Epidermal melanocyte (primary cell): ENCODE results near the gene RGS6.

Source experiments
- DNase-seq: peaks from one replicate; pipeline ENCODE4 v3.0.0; 2011; ENCODE audit warnings: low spot score; ENCODE audit not compliant: insufficient read length

The RGS6 gene

GRCh38 chr14:72547999-72548398 is 615.8 kb downstream of the RGS6 start:
- DNase-seq, result no peak

GRCh38 chr14:72549026-72549425 is 616.8 kb downstream of the RGS6 start:
- no peak for DNase-seq

GRCh38 chr14:72549854-72550253 is 617.6 kb downstream of the RGS6 start:
- DNase-seq, result no peak

- DNase-seq, result no peak
Observed at GRCh38 chr14:72550513-72550912, 618.3 kb downstream of the RGS6 start.

- DNase-seq, result no peak
Observed at GRCh38 chr14:72552236-72552635, 620.0 kb downstream of the RGS6 start.

GRCh38 chr14:72553161-72553560 is 620.9 kb downstream of the RGS6 start:
- DNase-seq, result no peak

- no peak for DNase-seq
Observed at GRCh38 chr14:72553656-72554055, 621.4 kb downstream of the RGS6 start.

- no peak for DNase-seq
Observed at GRCh38 chr14:72554401-72554800, 622.2 kb downstream of the RGS6 start.

GRCh38 chr14:72554994-72555608 is 622.9 kb downstream of the RGS6 start:
- no peak for DNase-seq

DNA sequence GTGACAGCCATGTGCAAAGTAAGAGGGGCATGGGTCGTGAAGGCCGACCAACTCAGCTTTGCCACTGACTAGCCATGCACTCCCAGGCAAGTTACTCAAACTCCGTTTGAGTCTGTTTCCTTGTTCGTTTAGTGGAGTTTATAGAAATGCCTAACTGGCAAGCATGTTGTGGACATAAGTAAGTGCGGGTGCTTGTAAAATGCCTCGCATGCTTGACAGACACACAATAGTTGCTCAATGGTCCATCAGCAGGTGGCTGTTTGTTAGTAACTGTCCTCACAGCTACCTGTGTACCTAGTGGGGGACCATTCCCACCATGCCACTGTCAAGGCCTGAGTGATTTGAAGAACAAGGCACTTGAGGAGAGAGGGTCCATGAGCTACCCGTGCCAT is 623.4 kb downstream of the RGS6 start:
- no peak for DNase-seq

GRCh38 chr14:72557671-72558070 is 625.4 kb downstream of the RGS6 start:
- DNase-seq, result no peak

GRCh38 chr14:72558721-72559120 is 626.5 kb downstream of the RGS6 start:
- no peak for DNase-seq

DNA sequence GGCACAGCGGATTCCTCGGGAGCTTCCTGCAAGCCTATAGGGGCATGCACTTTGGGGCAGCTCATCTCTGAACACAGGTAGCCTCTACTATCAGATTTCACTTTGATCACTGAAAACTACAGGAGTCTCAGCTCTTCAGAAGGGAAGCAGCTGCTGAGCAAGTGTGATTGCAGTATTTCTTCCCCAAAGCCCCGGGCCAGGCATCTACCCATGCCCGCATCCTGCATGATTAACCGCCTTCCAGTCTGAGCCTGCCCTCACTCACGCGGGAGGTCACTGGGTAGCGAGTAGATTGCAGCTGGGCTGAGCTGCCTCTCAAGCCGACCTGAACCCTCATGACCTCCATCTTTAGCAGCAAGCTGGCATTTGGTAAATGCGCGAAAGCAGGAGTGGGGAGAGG is 627.0 kb downstream of the RGS6 start:
- DNase-seq, result no peak

GRCh38 chr14:72559669-72560255 is 627.5 kb downstream of the RGS6 start:
- DNase-seq, result no peak

DNA sequence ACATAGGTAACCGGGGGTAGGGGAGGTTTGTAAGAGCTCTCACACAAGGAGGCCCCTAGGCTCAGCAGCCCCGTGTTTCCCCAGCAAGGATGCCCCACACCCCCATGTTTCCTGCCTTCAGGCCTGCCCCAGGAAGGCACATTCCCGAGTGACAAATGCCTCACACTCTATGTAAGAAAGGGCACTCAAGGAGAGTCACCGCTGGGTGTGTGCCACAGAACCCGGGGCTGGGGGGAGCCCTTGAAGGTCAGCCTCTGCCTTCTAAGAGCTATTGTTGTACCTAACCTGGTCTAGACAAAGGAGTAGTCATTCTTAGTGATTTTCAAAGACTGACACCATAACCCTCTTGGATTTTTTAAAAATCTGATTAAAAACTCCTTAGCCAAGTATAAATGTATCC is 628.1 kb downstream of the RGS6 start:
- DNase-seq, result no peak

DNA sequence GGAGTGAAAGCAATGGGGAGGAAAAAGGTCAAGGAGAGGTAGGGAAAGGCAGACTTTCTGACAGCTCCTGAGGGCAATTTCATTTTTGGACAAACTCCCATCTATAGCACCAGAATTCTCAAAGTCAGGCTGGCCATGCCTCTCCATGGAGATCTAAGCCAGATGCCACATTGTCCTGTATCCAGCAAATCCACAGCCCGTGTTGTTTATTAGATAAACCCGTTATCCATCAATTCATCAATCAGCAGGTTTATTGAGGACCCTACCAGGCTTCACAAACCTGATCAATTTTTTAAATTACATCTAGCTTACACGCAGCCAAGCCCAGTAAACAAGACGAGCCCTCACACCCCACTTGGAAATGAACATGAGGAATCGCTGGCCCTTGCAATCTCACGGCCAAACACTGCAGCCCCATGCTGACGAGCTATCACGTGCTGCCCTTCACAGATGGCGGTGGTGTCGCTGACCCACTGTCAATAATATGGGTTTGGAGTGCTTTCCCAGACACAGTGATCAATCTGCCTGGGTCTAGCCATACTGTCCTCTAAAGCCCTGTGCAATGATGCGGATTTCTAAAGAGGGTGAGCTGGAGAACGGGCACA is 628.8 kb downstream of the RGS6 start:
- no peak for DNase-seq

GRCh38 chr14:72562300-72562699 is 630.1 kb downstream of the RGS6 start:
- DNase-seq, result no peak

DNA sequence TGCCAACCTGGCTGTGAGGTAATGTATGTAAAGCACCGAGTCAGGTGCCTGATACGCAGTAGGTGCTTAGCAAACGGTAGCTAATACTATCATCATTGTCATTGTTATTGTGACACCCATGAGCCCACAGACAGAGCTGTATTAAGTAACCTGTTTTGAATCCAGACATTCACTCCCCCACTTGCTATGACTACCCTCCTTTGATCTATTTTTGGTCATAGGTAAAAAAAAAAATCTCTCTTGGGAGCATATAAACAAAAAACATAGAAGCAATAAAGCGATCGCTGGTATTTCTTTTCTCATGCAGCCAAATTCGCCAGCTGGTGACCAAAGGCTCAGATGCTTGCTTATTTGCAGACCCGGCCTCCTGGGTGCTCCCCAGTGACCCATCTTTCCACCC is 631.4 kb downstream of the RGS6 start:
- no peak for DNase-seq

DNA sequence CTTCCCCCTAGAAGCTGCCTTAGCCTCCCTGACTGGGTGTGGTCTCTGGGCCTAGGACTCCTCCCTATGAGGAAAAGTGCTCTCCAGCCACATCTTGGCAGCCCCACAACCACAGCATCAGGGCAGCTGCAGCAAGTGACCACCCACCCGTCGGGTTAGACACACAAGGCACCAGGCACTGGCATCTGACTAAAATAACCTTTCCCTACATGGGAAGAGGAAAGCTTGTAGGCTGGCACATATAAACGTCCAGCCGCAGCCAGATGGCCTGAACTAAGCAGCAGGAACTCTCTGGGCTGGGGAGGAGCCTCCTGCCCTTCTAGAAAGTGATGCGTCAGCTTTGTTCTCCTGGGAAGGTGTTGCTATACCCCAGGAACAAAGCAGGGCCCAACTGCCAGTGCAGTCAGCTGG is 632.9 kb downstream of the RGS6 start:
- no peak for DNase-seq

GRCh38 chr14:72565917-72566316 is 633.7 kb downstream of the RGS6 start:
- DNase-seq, result no peak

GRCh38 chr14:72567226-72567625 is 635.0 kb downstream of the RGS6 start:
- no peak for DNase-seq

DNA sequence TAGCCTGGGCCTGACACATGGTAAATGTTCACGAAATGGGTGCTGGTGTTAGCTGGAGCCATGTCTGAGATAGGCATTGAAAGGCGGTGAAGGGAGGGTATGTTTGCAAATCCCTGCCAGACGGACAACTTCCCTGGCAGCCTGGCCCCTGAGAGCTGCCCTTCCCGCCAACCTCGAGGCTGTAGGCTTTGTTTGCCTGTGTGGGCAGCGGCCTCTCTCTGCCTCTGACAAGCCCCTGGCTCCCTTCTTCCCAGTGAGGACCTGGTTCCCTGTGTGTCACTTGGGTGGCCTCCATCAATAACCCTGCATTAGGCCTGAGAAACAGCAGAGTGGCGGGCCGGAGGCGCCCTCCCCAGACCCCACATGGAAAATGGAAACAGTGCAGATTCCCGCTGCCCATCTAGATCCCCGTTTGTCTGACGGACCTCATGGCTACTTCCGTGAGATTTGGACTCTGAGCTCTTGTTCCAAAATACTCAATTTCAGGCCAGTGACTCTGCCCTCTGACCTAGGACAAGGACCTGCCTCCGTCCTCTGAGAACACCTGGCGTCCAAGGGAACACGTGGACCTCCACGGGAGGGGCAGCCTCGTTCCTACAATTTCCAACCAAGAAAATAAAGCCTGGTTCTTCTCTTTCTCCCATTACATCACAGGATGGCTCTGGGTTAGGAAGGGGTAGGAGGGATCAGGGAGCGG is 636.2 kb downstream of the RGS6 start:
- no peak for DNase-seq
